NCI-H1417 (cell line): ENCODE data around the gene ASTN2.

Experiments used
- DNase-seq, 3 experiments: peaks; one replicate each; lab custom pipeline; 2025; lab: John Stamatoyannopoulos, UW

ASTN2 gene

DNA sequence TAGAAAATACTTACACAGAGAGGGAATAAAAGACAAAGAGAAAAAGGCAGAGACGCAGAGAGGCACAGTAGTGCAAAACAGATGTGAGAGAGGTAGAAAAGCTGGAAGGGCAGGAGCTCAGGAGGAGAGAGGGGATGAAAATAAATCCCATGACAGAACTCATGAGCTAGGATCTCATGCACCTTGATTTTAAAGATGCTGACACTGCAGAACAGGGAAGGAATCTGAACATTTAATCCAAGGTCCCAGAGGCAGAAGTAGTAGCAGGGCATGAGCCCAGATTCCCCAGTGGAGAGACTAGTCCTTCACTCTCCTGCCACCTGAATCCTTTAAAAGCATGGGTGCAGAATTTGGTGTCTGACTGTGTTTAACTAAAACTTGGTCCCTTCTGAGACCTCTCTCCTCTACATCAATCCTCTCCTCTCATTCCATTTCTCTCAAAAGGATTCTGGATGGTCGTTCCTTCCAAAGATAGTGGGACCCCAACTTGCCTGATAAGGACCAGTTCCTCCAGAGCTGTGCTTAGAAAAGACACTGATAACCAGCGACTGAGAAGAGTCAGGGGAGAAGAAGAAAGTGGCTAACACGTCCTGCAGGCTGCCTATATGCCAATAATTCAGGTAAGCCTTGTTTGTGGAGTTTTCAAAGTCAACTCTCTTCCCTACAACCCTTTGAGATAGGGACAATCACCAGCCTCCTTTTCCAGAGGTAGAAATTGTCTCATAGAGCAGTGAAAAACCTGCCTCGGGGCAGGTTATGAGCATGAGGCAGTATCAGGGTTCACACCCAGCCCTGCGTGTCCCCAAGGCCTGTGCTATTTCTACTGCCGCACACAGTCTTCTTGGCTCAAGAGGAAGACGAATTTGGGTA lies 931.0 kb downstream of the ASTN2 start:
- no peak for DNase-seq

DNA sequence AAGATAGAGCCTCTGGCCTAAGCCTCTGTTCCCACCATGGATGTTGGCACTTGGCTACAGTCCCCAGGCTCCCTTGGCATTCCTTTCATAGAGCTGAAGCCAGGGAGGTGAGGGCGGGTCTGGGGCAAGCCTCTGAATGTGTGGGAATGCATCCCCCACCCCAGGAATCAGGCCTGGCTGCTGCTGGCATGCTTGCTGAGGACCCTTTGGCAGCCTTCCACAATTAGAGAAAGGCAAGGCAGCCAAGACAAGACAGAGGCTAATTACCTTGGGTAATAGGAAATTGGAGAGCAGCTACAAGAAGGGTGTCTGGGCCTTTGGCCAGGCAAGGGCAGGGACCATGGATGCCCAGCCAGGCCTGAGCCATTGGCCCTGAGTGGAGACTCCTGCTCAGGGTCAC lies 932.1 kb downstream of the ASTN2 start:
- no peak for DNase-seq

- no peak for DNase-seq
These were observed 934.2 kb downstream of the ASTN2 start for GRCh38 chr9:116480700-116481099.

DNA sequence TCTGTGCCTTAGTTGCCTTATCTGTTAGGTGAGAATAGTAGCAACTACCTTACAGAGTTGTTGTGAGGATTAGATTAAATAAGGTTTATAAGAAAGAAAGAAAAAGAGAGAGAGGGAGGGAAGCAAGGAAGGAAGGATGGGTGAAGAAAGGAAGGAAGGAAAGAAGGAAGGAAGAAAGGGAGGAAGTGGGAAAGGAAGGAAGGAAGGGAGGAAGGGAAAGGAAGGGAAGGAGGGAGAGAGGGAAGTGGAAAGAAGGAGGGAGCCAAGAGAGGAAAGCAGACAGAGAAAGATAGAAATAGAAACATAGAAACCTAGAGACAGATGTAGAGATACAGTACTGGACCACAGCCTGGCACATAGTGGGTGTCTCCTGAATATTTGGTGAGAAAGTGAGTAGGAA lies 934.9 kb downstream of the ASTN2 start:
- no peak for DNase-seq

- no peak for DNase-seq
These were observed 935.8 kb downstream of the ASTN2 start for GRCh38 chr9:116479056-116479544.

GRCh38 chr9:116477584-116478141 lies 937.2 kb downstream of the ASTN2 start:
- no peak for DNase-seq

DNA sequence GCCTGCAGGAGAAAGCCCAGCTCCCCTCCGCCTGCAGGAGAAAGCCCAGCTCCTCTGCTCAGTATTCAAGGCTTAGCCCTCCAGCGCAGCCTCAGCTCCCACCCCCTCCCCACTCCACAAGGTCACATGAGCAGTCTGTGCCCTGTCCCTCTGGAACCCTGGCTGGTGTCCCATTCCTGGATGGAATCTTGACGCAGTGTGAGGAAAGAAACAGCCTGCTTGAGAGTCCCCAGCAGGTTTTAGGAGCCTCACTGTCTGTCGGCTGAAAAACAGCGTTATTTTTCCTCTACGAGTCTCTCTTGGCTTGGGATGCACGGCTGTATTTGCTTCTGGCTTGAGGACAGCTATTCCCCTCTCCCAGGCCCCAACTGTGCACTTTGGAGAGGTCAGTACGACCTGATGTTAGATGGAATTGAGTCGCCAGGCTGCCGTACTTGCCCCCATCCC lies 937.9 kb downstream of the ASTN2 start:
- no peak for DNase-seq

- DNase-seq, result no peak
These were observed 938.9 kb downstream of the ASTN2 start for GRCh38 chr9:116476002-116476401.

DNA sequence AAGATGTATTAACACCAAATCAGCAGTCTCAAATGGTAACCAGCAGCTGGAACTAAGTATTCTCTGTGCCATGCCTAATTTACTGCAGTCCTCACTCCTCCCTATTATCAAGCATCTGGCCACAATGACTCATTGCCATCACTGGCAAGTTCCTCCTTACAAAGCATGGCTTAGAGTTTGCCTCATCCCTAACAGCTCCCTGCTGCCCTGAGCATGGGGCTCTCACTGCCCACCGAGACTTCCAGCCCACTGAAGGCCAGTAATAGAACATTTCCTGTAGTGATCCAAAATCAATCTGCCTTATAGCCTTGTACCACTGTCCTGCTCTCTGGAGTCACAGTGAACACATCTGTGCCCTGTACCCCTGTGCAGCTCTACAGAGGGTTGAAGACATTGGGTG lies 939.7 kb downstream of the ASTN2 start:
- DNase-seq, result no peak

GRCh38 chr9:116471944-116472506 lies 942.8 kb downstream of the ASTN2 start:
- no peak for DNase-seq

- DNase-seq, result no peak
These were observed 943.6 kb downstream of the ASTN2 start for GRCh38 chr9:116471093-116471906.

DNA sequence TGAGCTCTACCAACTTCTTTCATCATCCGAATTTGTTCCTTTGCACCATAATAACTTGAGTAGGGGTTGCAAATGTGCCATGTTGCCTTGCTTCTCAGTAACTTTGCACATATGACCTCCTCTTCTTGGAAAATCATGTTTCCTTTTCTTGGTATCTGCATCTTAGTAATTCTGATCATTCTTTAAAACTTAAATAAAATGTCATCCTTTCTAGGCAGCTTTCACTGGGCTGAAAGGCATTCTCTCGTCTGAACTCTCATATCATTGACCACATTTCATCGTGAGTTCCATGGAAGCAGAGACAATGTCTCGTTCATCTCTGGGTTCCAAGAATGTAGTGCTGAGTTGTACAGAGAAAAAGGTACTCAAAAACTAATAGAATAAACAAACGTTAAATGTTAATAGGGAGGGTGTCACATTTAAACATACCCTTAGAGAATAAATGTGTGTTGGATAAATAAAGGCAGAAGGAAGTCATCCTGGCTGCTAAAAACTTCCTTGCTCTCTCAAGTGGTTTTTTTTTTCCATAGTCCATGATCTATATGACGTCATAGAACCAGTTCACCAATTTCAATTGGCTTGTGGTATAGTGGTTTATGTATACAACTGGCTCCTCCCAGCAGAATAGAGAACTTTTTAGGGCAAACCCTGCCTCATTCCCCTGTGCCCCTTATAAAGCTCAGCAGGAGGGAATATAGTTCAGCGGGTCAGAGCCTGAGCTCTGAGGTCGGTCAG lies 945.9 kb downstream of the ASTN2 start:
- no peak for DNase-seq

- no peak for DNase-seq
These were observed 946.5 kb downstream of the ASTN2 start for GRCh38 chr9:116468369-116468768.

DNA sequence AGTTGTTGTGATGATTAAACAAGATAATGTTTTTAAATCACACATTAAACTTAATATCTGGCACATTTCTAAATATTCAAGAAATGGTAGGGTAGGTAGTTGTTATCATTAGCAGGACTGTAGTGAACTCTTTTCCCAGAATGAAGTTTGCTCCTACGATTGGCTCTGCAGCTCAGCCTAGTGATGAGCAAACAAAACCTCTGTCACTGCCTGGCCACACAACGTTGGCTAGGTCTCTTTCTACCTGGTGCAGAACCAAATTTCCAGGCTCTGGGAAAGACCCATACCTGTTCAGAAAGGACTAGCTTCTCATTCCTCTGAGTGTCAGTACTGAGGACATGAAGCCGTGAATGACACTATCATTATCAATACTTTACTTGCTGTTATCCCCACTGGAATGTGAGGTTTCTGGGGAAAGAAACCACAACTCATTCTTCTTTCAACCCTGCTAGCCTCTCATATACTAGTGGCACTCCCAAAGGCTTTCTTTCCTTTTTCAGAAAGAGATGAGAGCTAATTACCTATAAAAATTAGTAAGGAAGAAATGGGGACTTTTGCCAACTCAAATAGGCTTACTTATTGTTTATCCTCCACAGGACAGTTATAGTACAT lies 947.0 kb downstream of the ASTN2 start:
- no peak for DNase-seq

DNA sequence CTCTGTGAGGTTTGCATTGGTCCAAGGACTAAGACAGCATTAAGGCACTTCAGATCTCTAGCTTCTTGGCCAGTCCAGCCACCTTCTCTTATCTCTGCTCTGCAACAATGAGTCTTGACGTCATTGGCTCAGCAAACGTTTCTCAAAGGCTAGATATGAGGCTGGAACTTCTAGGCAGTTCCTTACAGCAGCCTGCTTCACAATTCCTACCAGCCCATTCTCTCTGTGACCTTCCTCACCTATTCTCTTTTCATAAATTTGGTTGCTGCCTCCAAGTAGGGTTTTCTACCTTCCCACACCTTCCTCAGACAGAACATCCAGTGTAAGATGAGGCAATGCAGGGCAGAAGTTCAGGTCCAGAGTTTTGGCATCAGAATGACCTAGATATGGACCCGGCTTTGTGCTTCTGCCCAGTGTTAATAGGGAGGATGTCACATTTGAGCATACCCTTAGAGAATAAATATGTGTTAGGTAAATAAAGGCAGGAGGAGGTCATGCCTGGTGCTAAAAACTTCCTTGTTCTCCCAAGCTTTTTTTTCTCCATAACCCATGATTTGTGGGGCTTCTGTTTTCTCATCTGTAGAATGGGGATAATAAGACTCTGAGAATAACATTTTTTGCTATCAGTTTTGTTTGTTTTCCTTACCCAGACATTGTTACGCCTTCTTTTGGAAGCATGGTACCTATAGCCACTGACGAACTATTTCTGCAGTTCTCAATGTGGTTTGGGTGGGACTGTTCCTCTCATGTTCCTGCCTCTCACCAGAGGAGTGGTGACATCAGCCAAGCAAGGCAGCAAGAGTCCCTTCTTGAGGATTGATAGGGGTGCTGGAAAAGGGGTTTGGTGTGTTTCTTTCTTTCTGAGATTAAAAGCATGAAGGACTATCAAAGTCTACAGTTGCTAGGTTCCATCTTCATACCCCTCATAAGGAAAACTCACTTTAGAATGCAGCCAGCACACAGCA lies 948.3 kb downstream of the ASTN2 start:
- no peak for DNase-seq

GRCh38 chr9:116465576-116466270 lies 949.1 kb downstream of the ASTN2 start:
- no peak for DNase-seq

- no peak for DNase-seq
These were observed 949.8 kb downstream of the ASTN2 start for GRCh38 chr9:116464987-116465571.

GRCh38 chr9:116464423-116464822 lies 950.4 kb downstream of the ASTN2 start:
- no peak for DNase-seq

- no peak for DNase-seq
These were observed 953.2 kb downstream of the ASTN2 start for GRCh38 chr9:116461632-116462031.
